ENCODE measurements around the gene DUOXA2. TPM values are rescaled to one million over a fixed set of nuclear protein-coding genes. Genes with fewer than 3 reads are reported as not detected.
A peak's percentile ranks its signal among the peaks of the same experiment; 100 is the strongest.
"Not testable (repeated sequence)": the region's sequence is repeated elsewhere in the genome, so short reads cannot be mapped to it uniquely, and the experiment has no call there.

DUOXA2 gene
- total and polyA plus RNA-seq, 7 donors, result 0.11 TPM; not detected in 6

DNA sequence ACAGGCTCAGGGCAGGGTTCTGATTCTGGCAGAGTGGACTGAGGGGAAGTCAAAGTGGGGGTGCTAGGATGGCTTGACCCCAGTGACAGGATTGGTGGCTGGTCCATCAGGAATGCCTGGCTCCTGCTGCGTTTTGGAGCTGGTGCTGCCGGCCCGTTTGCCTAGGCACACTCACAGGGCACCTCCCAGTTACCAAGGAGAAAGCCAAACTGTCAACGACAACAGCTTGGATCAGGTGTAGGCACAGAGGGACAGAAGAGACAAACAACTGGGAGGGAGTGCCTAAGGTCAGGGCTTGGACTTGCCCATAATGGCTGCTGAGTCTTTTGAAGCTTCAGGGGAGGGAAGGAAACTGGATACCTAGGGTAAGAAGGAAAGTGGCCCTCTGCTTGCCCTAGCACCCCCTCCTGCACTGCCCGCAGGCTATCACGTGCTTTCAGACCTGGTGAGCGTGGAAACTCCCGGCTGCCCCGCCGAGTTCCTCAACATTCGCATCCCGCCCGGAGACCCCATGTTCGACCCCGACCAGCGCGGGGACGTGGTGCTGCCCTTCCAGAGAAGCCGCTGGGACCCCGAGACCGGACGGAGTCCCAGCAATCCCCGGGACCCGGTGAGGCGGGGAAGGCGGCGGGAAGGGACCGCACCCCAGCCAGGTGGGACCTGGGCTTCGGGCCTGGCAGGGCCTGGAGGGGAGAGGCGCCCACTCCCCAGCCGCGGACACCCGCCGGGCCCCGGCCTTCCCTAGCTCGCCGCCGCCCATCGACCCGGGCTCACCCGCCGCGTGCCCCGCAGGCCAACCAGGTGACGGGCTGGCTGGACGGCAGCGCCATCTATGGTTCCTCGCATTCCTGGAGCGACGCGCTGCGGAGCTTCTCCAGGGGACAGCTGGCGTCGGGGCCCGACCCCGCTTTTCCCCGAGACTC, 20.8 kb downstream of the DUOXA2 start:
- 5 to 9% (median 8%) methylated on average over 30 to 57 of the region's 57 CpGs for WGBS, 3 donors
- no peak for DNase-seq

DNA sequence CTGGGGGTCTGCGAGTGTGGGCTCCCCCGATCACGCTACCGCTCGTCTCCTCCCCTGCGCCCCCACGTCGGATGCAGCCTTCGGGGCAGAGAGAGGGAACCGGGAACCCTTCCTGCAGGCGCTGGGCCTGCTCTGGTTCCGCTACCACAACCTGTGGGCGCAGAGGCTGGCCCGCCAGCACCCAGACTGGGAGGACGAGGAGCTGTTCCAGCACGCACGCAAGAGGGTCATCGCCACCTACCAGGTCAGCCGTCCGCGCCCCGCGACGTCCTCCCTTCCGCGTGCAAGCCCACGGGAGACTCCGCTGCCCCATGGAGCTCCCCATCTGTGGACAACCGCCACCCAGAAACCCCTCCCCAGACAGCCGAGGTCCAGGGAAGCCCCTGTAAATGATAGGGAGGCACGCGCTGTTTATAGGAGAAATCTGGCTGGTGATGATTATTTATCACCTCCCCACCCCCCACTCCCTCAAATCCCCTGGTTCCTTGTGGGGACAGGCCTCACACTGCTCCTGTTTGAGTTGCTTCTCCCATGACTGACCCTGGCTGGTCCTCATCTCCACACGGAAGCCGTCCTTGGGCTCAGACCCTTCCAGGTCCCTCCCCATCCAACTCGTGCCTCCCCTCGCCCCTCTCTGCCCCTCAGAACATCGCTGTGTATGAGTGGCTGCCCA, 21.7 kb downstream of the DUOXA2 start:
- peak in 3 of 4 donors; percentile 4 to 36 (median 29) for ATAC-seq
- peaks cover 0 to 38% (median 16%) of the 10 kb centered on the region in 3 donors for H3K27me3 ChIP-seq (ENCODE audit: insufficient read depth in 3 of 3, low read length in 2 of 3)
- intact Hi-C loops (cut with DNase I); H3K9me3 ChIP-seq; H3K4me1 ChIP-seq; H3K4me3 ChIP-seq; DNase-seq; H3K36me3 ChIP-seq (ENCODE audit: insufficient read depth in 1 of 2, low read depth in 1 of 2); H3K27ac ChIP-seq: not testable (repeated sequence)
- 6 to 12% (median 8%) methylated on average over 8 to 11 of the region's 37 CpGs for WGBS, 3 donors

More for the DNA sequence above, 20.8 kb downstream of the DUOXA2 start:
- peaks cover 0 to 47% (median 18%) of the 10 kb centered on the region in 3 donors for H3K27me3 ChIP-seq (ENCODE audit: insufficient read depth in 3 of 3, low read length in 2 of 3)
- peak overlapping the region; percentile 43 for H3K4me3 ChIP-seq
- no peaks in the 10 kb centered on the region for H3K36me3 ChIP-seq (ENCODE audit: insufficient read depth in 1 of 2, low read depth in 1 of 2)
- TF ChIP-seq, protein P1, sequence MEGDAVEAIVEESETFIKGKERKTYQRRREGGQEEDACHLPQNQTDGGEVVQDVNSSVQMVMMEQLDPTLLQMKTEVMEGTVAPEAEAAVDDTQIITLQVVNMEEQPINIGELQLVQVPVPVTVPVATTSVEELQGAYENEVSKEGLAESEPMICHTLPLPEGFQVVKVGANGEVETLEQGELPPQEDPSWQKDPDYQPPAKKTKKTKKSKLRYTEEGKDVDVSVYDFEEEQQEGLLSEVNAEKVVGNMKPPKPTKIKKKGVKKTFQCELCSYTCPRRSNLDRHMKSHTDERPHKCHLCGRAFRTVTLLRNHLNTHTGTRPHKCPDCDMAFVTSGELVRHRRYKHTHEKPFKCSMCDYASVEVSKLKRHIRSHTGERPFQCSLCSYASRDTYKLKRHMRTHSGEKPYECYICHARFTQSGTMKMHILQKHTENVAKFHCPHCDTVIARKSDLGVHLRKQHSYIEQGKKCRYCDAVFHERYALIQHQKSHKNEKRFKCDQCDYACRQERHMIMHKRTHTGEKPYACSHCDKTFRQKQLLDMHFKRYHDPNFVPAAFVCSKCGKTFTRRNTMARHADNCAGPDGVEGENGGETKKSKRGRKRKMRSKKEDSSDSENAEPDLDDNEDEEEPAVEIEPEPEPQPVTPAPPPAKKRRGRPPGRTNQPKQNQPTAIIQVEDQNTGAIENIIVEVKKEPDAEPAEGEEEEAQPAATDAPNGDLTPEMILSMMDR (IDR thresholded peaks at IDR 0.05), result no peak
- ATAC-seq, result peak; percentile 64 to 75 (median 67)
- H3K9me3 ChIP-seq, result no peaks in the 10 kb centered on the region
- peaks cover 3% of the 10 kb centered on the region for H3K4me1 ChIP-seq
- intact Hi-C loops (cut with DNase I), result no loop called here
- no peak overlapping the region for H3K27ac ChIP-seq

DNA sequence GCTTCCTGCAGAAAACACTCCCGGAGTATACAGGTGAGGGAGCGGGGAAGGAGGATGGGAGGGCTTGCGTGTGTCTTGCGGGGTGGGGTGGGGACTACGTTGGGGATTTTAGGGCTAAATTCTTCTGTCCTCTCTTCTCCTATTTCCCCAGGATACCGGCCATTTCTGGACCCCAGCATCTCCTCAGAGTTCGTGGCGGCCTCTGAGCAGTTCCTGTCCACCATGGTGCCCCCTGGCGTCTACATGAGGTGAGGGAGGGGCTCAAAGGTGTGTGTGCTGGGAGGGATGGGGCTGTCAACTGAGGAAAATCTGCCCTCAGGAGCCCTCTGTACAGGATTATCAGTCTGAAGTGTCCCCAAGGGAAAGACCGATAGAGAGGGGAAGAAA, 22.2 kb downstream of the DUOXA2 start:
- no peaks in the 10 kb centered on the region for H3K9me3 ChIP-seq
- DNase-seq (no peak), ATAC-seq (no peak)
- no peak overlapping the region for H3K27ac ChIP-seq
- 12 to 18% (median 17%) methylated on average over 10 of the region's 10 CpGs for WGBS, 3 donors
- no peaks in the 10 kb centered on the region for H3K36me3 ChIP-seq (ENCODE audit: insufficient read depth in 1 of 2, low read depth in 1 of 2)
- H3K27me3 ChIP-seq (ENCODE audit: insufficient read depth in 3 of 3, low read length in 2 of 3), result peaks cover 0 to 38% (median 16%) of the 10 kb centered on the region in 3 donors
- no peak overlapping the region for H3K4me3 ChIP-seq
- TF ChIP-seq, protein P1 (IDR thresholded peaks at IDR 0.05), result no peak
- H3K4me1 ChIP-seq, result peaks cover 3% of the 10 kb centered on the region
- intact Hi-C loops (cut with DNase I), result no loop called here

DNA sequence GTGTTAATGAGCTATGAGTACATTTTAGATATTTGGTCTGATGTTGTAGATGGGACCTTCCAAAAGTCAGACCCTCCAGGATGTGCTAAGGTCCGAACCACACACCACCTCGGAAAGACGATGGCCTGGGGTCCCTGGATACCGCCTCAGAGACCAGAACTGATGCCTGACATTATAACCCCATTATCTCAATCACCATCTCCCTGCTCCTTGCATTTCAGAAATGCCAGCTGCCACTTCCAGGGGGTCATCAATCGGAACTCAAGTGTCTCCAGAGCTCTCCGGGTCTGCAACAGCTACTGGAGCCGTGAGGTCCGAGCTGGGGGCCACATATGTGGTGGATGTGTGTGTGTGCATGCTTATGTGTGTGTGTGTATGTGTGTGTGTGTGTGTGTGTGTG, 23.6 kb downstream of the DUOXA2 start:
- H3K9me3 ChIP-seq, result no peaks in the 10 kb centered on the region
- DNase-seq (no peak), ATAC-seq (no peak)
- no peaks in the 10 kb centered on the region for H3K36me3 ChIP-seq (ENCODE audit: insufficient read depth in 1 of 2, low read depth in 1 of 2)
- H3K27me3 ChIP-seq (ENCODE audit: insufficient read depth in 3 of 3, low read length in 2 of 3), result peaks cover 0 to 32% (median 16%) of the 10 kb centered on the region in 3 donors
- peaks cover 3% of the 10 kb centered on the region for H3K4me1 ChIP-seq
- WGBS, 3 donors, result 72 to 82% (median 74%) methylated on average over 8 of the region's 8 CpGs
- no peak overlapping the region for H3K4me3 ChIP-seq
- H3K27ac ChIP-seq, result no peak overlapping the region
- TF ChIP-seq, protein P1 (IDR thresholded peaks at IDR 0.05), result no peak
- intact Hi-C loops (cut with DNase I), result no loop called here

All from psoas muscle (tissue), 8 donors.